ENCODE results near the gene SP110. TPM values are rescaled to one million over a fixed set of nuclear protein-coding genes. Genes with fewer than 3 reads are reported as not detected.
A peak's percentile ranks its signal among the peaks of the same experiment; 100 is the strongest.

SP110 gene
- total RNA-seq, 6 donors from 2014 or later: 22.2 to 89.1 (median 38.4) TPM

- Histone ChIP-seq H3K27ac (no peak overlapping the region), H3K36me3 (peaks cover 34 to 95% (median 60%) of the 10 kb centered on the region in 4 donors), H3K4me1 (no peaks in the 10 kb centered on the region), H3K9me3 (no peaks in the 10 kb centered on the region), H3K4me3 (no peak overlapping the region), H3K27me3 (no peaks in the 10 kb centered on the region)
- 92% methylated on average over 15 of the region's 15 CpGs for WGBS, 2 donors
- DNase-seq (peak in 1 of 2 donors; percentile 30), ATAC-seq (ENCODE audit: low FRiP score in 2 of 2) (no peak)
- TF ChIP-seq EP300 (IDR thresholded peaks at IDR 0.05) (no peak), POLR2AphosphoS5 (IDR thresholded peaks at IDR 0.05) (no peak), POLR2A (IDR thresholded peaks at IDR 0.05) (no peak), CTCF (IDR thresholded peaks at IDR 0.05) (no peak)
These were observed 16.6 kb downstream of the SP110 start for GRCh38 chr2:230203110-230203676.

GRCh38 chr2:230202430-230203109 is 17.2 kb downstream of the SP110 start:
- Histone ChIP-seq H3K27ac (no peak overlapping the region), H3K4me1 (no peaks in the 10 kb centered on the region), H3K4me3 (no peak overlapping the region), H3K9me3 (no peaks in the 10 kb centered on the region), H3K27me3 (no peaks in the 10 kb centered on the region), H3K36me3 (peaks cover 32 to 94% (median 60%) of the 10 kb centered on the region in 4 donors)
- no peak for ATAC-seq (ENCODE audit: low FRiP score in 2 of 2)
- 83 to 84% methylated on average over 10 of the region's 10 CpGs for WGBS, 2 donors
- no peak for TF ChIP-seq EP300 (IDR thresholded peaks at IDR 0.05)
- no peak for TF ChIP-seq POLR2AphosphoS5 (IDR thresholded peaks at IDR 0.05)
- no peak for TF ChIP-seq CTCF (IDR thresholded peaks at IDR 0.05)
- no peak for TF ChIP-seq POLR2A (IDR thresholded peaks at IDR 0.05)
- no peak for DNase-seq

GRCh38 chr2:230184727-230185578 is 34.8 kb downstream of the SP110 start:
- ATAC-seq (ENCODE audit: low FRiP score in 2 of 2) (no peak), DNase-seq (no peak)
- Histone ChIP-seq H3K27ac (no peak overlapping the region), H3K27me3 (no peaks in the 10 kb centered on the region), H3K4me1 (no peaks in the 10 kb centered on the region), H3K9me3 (no peaks in the 10 kb centered on the region), H3K36me3 (peaks cover 3 to 55% (median 29%) of the 10 kb centered on the region in 4 donors), H3K4me3 (no peak overlapping the region)
- WGBS, 2 donors: 71 to 74% methylated on average over 10 of the region's 10 CpGs
- TF ChIP-seq EP300 (IDR thresholded peaks at IDR 0.05) (no peak), POLR2AphosphoS5 (IDR thresholded peaks at IDR 0.05) (no peak)

- Histone ChIP-seq H3K36me3 (peaks cover 10 to 93% (median 56%) of the 10 kb centered on the region in 4 donors), H3K27me3 (no peaks in the 10 kb centered on the region), H3K9me3 (no peaks in the 10 kb centered on the region), H3K27ac (no peak overlapping the region), H3K4me3 (no peak overlapping the region), H3K4me1 (no peaks in the 10 kb centered on the region)
- 93 to 100% methylated on average over 2 of the region's 2 CpGs for WGBS, 2 donors
- no peak for TF ChIP-seq POLR2A (IDR thresholded peaks at IDR 0.05)
- TF ChIP-seq CTCF (IDR thresholded peaks at IDR 0.05): no peak
- no peak for TF ChIP-seq EP300 (IDR thresholded peaks at IDR 0.05)
- no peak for TF ChIP-seq POLR2AphosphoS5 (IDR thresholded peaks at IDR 0.05)
- DNase-seq: no peak
- ATAC-seq (ENCODE audit: low FRiP score in 2 of 2): no peak
These were observed 38.6 kb downstream of the SP110 start for GRCh38 chr2:230181195-230181594.

GRCh38 chr2:230179907-230180306 is 39.9 kb downstream of the SP110 start:
- TF ChIP-seq POLR2AphosphoS5 (IDR thresholded peaks at IDR 0.05): no peak
- TF ChIP-seq CTCF (IDR thresholded peaks at IDR 0.05): no peak
- DNase-seq (no peak), ATAC-seq (ENCODE audit: low FRiP score in 2 of 2) (no peak)
- Histone ChIP-seq H3K36me3 (peaks cover 10 to 100% (median 59%) of the 10 kb centered on the region in 4 donors), H3K4me3 (no peak overlapping the region), H3K9me3 (no peaks in the 10 kb centered on the region), H3K27me3 (no peaks in the 10 kb centered on the region), H3K27ac (no peak overlapping the region), H3K4me1 (no peaks in the 10 kb centered on the region)
- WGBS, 2 donors: 86 to 92% methylated on average over 7 of the region's 7 CpGs

Data from upper lobe of left lung (tissue), 6 donors.